Bone marrow (tissue), 2 donors: ENCODE data around the gene P2RX4.
"Not testable (repeated sequence)": the region's sequence is repeated elsewhere in the genome, so short reads cannot be mapped to it uniquely, and the experiment has no call there.

Experiments used
- DNase-seq, 2 donors: peaks; one replicate each; lab custom pipeline; 2025; lab: John Stamatoyannopoulos, UW

P2RX4 gene

DNA sequence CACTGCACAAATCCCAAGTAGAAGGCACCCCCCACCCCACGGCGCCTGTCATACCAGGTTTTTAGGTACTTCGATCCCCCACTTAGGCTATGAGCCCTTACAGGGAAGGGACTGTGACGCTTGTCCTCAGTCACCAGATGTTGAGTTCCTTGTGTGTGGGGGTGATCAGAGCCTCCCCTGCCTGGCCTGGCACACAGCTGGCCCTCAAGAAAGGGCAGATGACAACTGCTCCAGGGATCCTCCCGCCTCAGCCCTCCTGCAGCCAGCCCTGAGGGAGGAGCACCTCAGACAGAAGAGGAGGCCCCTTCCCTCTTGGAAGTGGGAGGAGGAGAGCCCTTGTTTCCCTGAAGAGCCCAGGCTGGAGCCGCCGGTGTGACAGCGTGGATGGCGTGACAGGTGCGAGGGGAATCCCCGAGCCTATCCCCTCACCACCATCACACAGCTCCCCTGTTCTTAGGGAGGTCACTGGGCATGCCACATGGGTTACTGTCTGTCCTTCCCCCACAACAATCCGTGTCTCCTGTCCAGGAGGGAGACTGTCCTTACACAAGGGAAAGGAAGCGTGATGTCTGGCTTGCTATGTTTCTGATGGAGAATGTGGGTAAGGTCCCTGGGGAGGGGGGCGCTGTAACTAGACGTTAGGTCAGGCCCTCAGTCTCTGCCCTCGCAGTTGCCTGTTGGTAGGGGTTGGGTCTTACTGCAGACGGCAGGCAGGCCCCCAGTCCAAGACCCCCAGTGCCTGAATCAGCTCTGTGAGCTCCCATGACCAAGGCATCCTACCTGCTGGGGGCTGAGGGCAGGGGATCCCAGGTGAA, 31.4 kb downstream of the P2RX4 start:
- peak in 1 of 2 donors; percentile 8 for DNase-seq

DNA sequence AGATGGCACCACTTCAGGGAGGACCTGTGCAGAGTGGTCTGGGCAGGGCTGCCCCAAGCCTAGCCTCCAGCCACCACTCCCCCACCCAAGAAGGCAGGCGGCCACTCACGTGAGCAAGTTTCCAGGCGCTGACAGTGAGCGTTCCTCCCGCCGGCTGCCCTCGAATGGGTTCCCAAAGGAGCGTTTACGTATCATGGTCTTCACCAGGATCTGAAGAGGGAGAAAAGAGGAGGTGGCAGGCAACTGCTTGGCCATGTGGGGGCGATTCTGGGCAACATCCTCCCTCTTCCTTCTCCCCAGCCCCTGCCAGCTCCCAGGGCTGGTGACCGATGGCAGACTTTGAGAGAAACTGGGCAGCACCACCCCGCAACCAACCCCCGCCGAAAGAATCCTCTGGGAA, 35.1 kb downstream of the P2RX4 start:
- no peak for DNase-seq

DNA sequence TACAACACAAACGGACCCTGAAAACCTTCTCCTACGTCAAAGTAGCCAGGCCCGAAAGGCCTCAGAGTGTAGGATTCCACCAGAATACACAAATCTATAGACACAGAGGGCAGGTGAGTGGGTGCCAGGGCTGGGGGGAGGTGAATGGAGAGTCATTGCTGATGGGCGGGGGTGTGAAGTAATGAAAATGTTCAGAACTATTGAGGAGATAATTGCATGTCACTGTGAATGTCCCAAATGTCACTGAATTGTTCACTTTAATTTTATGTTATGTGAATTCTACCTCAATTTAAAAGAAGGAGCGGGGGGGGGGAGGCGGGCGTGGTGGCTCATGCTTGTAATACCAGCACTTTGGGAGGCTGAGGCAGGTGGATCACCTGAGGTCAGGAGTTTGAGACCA, 36.0 kb downstream of the P2RX4 start:
- DNase-seq, result no peak

DNA sequence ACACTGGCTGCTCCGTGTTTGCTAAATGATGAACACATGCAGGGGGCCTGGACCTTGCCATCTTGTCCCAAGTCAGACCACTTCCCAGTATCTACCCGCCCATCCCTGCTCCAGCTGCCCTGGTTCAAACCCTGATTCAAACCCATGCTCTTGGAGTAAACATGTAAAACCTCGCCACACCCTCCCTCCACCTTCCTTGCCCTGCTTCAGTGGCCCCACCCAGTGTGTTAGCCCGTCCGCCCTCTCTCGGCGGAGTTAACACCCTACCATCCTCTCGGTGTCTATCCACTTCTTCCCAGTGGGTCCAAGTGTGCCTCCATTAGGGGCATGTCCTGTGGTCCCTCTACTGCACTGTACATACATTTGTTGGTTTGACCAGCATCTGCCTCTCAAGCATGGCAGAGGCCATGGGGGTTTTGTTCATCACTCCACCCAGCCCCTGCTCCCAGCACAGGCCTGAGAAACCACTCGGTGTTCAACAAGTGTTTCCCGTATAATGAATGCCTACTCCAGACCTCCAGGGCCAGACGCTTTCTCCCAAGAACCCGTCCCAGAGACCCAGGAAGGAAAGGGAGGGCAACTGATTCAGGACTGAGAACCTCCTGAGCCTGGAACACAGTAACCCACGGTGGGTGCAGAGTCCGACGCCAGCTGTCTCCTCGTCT, 37.1 kb downstream of the P2RX4 start:
- no peak for DNase-seq

DNA sequence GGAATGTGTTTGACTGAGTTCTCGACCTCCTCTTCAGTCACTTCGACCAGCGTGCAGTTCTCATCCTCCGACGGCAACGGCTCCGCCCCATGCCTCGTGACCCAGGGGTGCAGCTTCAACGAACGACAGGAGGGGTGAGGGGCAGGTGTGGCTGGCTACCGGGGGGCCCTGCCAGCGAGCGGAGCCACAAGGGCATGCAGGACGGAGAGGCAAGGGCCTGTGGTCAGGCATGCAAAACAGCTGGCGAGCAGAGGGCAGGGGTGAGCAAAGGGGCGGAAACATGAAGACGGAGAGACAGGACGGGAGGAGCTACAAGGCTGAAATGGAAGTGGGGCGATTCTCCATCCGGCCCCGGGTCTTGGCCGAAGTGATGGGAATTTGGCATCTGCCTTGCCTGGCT, 38.7 kb downstream of the P2RX4 start:
- no peak for DNase-seq

DNA sequence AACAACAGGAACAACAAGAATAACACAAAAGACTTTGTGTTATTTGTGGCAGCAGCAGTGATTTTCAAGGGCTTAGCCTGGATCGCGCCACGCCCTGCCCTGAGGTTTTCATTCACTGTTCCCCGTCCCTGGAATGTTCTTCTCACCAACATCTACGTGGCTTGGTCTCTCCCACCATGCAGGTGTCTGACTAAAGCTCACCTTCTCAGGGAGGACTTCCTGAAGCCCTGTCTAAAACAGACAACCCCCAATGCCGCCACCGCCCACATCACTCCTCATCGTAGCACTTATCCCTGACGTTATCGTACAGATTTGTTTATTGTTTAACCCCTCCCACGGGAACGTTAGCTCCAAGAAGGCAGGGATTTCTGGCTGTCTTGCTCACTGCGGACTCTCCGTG, 40.4 kb downstream of the P2RX4 start:
- DNase-seq, result no peak

DNA sequence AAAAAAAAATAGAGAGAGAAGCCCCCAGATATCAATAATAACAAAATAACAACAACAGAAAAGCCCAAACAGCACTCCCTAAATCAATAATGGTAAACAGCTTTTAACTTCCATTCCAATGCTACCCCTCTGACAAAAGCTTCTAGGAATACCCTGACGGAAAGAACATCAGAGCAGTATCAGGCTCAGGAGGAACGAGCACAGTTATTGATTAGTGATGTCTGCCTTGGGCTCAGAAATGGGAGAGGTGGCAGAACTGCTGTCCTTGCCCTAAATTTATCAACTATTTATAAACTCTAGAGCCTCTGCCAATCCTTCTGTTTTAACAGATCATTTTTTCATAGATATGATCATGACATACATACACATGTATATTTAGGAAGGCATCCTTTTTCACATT, 41.9 kb downstream of the P2RX4 start:
- DNase-seq, result no peak

DNA sequence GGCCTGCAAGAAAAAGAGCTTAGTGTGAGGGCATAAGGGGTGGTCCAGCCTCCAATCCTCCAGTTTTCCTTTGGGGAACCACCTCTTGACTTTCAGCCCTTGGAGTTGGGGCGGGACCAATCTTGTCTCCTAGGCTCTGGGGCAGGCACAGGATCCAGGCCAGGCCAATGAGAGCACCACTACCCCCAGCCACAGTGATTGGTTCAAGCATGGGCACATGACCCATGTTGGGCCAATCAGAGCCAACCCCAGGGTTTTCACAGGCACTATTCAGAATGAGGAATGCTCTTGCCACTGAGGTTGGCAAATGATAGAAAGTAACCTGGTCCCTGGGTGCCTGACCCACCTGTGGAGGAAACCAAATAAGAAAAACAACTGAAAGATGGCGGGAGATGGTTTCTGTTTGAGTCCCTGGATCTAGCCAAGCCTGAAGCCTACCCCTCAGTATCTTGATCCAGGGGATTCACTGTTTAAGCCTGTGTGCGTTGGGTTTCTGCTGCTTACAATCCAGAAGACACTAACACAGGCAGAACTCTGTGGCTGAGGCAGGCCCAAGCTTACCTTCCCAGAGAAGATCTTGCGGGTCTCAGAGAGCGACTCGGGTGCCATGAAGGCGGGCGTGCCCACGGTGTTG, 42.9 kb downstream of the P2RX4 start:
- no peak for DNase-seq

DNA sequence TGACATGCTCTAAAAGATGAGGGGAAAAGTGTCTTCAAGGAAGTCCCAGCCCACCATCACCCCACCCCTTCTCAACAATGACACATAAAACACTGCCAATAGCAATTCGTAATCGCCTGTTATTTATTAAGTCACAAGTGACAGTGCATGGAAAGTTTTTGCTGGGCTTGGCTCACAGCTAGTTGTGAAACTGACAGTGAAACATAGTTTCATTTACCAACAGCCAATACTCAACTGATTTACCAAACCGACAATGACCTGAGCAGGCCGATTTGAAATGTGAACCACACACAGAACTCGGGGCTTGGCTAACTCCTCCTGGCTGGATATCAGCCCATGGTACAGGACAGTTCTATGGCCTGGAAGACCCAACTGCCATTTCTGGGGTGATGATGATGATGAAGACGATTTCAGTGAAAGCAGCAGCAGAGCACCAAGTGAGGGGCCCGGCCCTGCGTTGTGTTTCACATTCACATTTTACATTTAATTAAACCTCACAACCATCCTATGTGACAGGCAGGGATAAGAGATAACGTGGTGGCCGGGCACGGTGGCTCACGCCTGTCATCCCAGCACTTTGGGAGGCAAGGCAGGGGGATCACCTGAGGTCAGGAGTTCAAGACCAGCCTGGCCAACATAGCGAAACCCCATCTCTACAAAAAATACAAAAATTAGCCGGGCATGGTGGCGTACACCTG, 43.9 kb downstream of the P2RX4 start:
- no peak for DNase-seq

DNA sequence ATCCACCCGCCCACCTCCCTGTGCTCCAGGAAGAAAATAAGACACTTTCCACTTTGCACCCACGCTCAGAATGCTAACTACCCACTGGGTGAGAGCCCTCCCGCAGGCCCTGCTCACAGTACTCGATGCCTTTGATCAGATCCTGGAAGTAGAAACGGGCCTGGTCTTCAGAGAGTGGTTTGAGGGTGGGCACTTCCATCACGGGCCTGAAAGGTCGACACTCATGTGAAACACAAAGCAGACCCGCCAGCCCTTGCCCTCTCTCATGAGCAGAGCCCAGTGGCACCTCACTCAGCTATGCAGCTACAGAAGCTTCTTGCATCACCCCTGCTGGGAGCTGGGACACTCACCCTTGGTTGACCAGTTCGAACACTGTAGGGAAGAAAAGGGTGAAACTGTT, 45.5 kb downstream of the P2RX4 start:
- DNase-seq, result no peak

DNA sequence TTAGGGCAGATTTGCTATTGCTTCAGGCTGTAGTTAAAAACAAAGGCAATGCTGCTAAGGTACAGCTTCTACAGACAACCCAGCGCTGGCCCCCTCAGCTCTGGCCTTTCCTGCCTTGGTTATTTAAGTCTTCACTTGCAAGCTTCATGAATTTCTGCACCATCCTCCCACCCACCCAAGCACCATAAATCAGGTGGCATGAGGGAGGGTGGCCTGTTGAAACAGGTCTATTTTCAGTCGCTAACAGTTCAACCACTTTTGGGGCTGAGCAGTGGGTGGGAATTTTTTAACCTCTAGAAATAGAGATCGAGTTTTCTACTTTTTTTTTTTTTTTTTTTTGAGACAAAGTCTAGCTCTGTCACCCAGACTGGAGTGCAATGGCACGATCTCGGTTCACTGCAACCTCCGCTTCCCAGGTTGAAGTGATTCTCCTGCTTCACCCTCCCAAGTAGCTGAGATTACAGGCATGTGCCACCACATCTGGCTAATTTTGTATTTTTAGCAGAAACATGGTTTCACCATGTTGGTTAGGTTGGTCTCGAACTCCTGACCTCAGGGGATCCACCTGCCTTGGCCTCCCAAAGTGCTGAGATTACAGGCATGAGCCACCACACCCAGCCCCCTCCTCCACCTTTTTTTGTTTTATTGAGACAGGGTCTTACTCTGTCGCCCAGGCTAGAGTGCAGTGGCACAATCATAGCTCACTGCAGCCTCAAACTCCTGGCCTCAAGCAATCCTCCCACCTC, 47.9 kb downstream of the P2RX4 start:
- not testable (repeated sequence) for DNase-seq

DNA sequence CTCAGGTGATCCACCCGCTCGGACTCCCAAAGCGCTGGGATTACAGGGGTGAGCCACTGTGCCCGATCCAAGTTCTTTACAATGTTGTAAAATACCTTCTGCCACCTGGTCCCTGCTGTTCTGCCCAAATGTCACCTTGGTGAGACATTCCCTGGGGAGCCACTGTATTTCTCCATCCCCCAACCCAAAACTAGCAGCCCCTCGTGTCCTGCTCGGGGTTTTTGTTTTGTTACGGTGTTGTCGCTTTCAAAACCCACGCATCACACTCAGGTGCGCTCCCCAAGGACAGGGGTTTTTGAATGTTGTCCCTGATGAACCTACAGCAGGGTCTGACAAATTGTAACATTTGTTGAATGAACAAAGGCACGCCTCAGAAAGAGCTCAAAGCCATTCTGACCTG, 49.1 kb downstream of the P2RX4 start:
- DNase-seq, result no peak

DNA sequence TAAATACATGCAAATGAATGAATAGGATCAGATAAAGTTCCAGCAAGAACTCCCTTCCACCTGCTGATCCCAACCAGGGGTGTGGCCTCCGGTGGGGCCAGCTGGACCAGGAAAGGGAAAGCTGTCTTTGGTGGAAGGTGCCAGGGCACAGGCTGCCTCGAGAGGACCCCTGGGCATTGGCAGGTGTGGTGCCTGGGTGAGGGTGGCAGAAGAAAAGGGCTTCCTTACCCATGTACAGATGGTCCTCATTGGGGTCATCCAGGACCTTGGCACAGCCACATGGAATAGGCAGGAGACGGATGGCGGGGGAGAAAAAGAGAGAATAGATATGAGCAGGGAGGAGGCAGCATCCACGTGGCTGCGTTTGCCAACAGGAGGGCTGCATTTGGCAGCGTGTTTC, 50.2 kb downstream of the P2RX4 start:
- no peak for DNase-seq

DNA sequence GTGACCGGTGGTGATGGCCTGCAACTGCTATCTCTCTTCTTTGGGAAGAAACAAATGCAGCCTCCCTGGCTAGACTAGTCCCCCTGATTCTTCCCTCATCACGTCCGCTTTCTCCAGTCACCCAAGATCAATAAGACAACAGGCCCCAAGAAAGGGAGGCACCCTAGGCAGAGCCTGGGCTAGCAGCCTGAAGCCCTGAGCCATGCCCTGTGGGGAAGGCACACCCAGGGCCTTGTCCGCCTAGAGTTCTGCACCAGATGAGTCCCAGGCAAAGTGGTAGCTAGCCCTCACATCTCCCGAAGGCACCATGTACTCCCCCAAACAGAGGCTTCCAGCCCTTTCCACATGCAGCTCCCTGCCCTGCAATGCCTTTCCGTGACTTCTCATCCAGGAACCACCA, 51.5 kb downstream of the P2RX4 start:
- no peak for DNase-seq

DNA sequence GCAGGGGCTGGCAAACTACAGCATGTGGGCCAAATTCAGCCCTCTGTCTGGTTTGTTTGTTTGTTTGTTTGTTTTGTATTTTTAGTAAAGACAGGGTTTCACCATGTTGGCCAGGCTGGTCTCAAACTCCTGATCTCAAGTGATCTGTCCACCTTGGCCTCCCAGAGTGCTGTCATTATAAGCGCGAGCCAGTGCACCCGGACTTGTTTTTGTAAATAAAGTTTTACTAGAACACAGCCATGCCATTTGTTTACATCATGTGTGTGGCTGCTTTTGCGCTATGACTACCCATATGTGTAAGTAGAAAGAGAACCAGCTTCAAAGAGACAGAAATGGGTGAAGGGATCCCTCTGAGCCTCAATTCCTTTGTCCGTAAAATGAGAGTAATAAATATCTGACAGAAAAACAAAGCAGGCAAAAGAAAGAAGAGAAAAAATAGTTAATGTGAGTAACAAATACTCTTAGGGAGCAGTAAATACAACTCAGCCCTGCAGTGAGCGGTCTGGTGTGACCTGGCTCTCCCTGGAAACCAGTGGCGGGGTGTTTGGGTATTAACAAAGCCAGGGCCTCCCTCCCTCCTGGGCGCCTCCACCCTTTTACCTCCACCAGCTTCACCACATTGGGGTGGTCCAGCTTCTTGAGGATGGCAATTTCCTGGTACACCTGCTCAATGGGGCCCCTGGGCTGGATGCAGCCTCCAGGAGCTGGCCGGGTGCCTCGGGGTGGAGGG, 53.4 kb downstream of the P2RX4 start:
- DNase-seq, result no peak

DNA sequence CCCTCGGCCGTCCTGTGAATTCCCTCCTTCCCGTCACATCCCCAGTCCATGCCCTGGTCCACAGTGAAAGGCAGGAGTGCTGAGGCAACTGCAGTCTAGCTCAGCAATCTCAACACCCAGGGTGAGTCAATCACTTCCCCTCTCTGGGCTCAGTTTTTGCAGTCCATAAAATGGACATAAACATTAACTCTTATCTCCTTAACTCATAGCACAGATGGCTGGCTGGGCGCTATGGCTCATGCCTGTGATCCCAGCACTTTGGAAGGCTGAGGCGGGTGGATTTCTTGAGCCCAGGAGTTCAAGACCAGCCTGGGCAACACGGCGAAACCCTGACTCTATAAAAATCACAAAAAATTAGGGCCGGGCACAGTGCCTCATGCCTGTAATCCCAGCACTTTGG, 54.2 kb downstream of the P2RX4 start:
- DNase-seq, result no peak

DNA sequence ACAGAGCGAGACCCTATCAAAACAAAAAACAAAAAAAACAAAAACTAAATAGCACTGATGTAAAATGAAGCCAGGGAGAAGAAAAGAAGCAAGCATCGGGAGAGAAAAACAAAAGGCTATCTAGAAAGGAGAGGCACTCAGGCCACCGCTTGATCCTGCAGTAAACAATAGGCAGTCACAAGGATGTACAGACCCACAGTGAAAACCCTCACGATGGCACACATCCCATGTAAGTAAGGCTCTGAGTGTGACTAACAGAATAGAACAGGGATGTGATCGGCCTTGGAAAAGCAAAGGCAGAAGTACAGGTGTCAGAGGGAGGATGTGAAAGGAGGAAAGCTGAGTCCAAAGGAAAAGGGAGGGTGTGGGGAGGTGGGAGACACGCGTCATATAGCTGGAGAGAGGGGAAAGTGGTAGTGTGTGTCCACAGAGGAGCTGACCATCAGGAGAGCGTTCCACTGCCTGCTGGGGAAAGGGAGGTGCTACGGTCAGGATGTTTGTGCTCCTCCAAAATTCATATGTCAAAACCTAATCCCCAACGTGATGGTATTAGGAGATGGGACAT, 55.1 kb downstream of the P2RX4 start:
- no peak for DNase-seq

DNA sequence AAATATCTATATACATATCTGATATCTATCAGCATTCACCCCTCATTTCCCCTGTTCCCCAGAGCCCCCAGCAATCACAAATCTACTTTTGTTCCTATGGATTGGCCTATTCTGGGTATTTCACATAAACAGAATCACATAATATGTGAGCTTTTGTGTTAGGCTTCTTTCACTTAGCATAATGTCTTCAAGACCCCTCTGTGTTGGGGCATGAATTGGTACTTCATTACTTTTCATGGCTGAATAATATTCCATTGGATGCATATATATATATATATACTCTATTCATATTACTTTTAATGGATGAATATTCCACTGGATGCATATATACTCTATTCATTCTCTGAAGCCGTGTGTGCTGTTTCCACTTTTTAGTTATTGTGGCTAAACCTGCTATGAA, 57.9 kb downstream of the P2RX4 start:
- DNase-seq, result no peak

DNA sequence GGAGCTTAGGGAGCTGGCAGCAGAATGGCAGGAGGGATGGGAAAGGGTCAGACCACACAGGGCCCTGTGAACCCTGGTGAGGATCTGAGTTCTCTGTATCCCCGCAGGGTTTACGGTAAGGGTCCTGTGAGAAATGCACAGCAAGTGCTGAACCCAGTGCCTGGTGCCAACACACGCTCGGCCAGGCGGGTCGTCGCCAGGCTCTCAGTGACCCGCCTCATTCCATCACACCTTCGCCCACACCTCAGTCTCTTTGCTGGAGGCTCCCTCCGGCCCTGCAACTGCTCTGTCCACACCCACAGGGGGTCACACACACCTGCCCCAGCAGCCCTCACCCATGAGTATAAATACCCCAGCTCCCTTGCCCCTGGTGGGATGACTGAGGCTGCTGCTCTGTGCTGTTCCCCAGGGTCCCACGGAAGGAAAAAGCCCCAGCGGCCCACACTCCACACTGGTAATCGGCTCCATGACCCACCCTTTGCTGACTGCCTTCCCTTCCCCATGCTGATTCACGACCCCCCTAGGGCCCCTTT, 63.5 kb downstream of the P2RX4 start:
- DNase-seq, result no peak

DNA sequence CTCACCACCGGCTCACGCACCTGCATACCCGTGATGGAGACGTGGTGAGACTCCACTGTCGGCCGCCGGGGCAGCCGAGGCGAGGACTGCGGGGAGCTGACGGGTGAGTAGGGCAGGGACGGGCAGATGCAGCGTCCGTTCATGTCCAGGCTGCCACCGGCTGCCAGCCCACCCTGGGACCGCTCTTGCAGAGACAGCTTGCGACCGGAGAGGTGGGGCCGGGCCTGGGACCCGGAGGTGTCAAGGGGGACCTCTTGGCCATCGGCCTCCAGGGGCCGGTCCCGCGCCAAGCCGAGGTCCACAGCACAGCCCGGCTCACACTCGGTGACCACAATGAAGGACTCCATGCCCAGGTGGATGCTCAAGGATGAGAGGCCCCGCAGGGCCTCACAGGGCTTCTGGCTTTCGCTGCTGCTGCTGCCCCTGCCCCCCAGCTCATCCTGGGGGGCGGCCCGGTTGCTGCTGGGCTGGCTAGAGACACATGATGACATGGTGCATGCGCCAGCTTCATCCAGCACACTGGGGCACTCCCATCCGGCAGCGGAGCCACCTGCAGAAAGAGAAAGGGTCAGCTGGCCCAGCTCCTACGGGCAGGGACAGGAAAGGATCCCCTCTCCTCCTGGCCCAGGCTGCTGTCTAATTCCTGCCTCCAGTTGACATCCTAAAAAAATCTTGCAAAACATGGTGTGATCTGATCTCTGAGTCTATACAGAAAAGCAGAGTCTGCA, 64.3 kb downstream of the P2RX4 start:
- DNase-seq, result no peak
